Measurements from ENCODE around the gene CSTF3. TPM values are rescaled to one million over a fixed set of nuclear protein-coding genes. Genes with fewer than 3 reads are reported as not detected.

The CSTF3 gene
- total RNA-seq (2021) (45.6 and 46.5 TPM in 2 replicates), Bru-seq, nascent RNA (percentile 94 among the genes with signal in this experiment), BruChase-seq, experiment 1, labeled RNA remaining after a 2-hour chase (percentile 88 among the genes with signal in this experiment), BruChase-seq, experiment 2, labeled RNA remaining after a 6-hour chase (percentile 79 among the genes with signal in this experiment)
- long read RNA-seq, transcript CSTF3-201 (21 exons, 2,797 nt) = minor isoform, 17 of 56 reads
- long read RNA-seq, transcript CSTF3-203 (3 exons, 1,132 nt) = major isoform, 25 of 56 reads
- long read RNA-seq, transcript CSTF3-202 (2 exons, 715 nt) = minor isoform, 10 of 56 reads
- long read RNA-seq, partial matches to known transcripts = 3 of 56 reads
- long read RNA-seq, other reads (novel, unspliced or antisense) = 1 of 56 reads

DNA sequence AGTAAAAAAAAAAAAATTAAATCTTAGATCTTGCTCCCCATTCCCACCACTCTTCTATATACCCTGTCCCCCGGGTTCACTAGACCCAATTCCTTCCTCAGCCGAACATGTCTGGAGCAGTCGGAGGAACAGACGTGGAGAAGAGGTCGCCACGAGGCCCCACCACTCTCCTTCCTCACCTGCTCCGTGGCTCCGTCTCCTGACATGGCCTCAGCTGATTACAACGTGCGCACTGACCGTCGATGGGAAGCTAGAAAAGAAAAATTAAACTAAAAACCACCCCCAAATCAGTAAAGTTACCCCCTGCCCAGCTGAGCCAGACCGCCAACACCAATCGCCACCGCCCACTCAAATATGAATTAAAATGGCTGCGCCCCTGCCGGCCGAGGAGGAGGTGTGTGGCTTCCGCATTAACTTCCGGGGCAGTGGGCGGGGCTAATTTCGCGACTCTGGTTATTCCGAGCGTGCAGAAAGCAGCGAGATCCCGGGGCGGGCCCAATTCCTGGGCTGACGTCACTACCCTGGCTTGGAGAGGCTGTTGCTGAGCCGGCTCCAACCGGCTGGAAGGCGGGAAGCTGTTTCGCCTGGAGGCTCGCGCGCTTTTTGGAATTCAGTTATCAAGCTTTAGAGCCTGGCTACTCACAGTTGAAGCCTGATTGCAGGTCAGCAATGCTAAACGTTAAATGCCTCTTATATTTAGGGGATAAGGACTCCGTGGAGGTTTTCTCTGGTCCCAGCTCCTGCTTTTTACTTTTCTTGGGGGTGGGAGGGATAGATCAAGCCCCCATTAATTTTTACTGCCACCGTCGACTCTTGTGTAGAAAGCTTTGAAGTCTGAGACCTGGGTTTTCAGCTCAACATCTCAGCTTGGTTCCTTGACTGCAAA is at the start of gene CSTF3:
Gene CSTF3, minus strand, starts transcription at position 361 of the 886 bp plus-strand sequence. Its CDS starts 155 bp downstream, at position 206.
- no TSS peak for BruUV-seq (replicated peaks)
- peaks cover 35% of the 10 kb centered on the region for H3K4me1 ChIP-seq (replicated peaks; ENCODE audit: insufficient read depth)
- no peaks in the 10 kb centered on the region for H3K9me2 ChIP-seq (ENCODE audit: insufficient read depth)
- H3K79me2 ChIP-seq (ENCODE audit: low read depth) = peaks cover 49% of the 10 kb centered on the region
- TF ChIP-seq EZH2 (IDR thresholded peaks at IDR 0.05; ENCODE audit: low read depth) = no peak
- TF ChIP-seq, protein P1, sequence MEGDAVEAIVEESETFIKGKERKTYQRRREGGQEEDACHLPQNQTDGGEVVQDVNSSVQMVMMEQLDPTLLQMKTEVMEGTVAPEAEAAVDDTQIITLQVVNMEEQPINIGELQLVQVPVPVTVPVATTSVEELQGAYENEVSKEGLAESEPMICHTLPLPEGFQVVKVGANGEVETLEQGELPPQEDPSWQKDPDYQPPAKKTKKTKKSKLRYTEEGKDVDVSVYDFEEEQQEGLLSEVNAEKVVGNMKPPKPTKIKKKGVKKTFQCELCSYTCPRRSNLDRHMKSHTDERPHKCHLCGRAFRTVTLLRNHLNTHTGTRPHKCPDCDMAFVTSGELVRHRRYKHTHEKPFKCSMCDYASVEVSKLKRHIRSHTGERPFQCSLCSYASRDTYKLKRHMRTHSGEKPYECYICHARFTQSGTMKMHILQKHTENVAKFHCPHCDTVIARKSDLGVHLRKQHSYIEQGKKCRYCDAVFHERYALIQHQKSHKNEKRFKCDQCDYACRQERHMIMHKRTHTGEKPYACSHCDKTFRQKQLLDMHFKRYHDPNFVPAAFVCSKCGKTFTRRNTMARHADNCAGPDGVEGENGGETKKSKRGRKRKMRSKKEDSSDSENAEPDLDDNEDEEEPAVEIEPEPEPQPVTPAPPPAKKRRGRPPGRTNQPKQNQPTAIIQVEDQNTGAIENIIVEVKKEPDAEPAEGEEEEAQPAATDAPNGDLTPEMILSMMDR (conservative IDR thresholded peaks at IDR 0.05) = peak; percentile 65
- no peaks in the 10 kb centered on the region for H3K27me3 ChIP-seq (ENCODE audit: insufficient read depth, low read depth)
- H2AFZ ChIP-seq = peak within 1 kb of the TSS; percentile 74
- peak within 1 kb of the TSS; percentile 75 for H3K27ac ChIP-seq
- H3K36me3 ChIP-seq (ENCODE audit: low read depth) = peaks cover 13% of the 10 kb centered on the region; the same call in 1 of the 2 replicates
- intact Hi-C loops (cut with micrococcal nuclease; ENCODE audit: unreplicated experiment) = loop anchor here (1.0 to 10.0 kb wide), 5 partner anchors 97 to 579 kb away; partner anchors contain the start of genes CD59, EIF3M and TCP11L1
- peaks cover 28% of the 10 kb centered on the region for H4K20me1 ChIP-seq (ENCODE audit: insufficient read depth)
- DNase-seq = peak; percentile 97 to 100
- ChIA-PET POLR2A (ENCODE audit: unreplicated experiment) (interaction anchor here (0.6 to 0.7 kb wide), 5 partner anchors 37 to 335 kb away, joined by 3 to 11 read pairs (median 4); no protein-coding TSS in a partner anchor), CTCF (interaction anchor here (0.6 to 0.7 kb wide), 2 partner anchors 113 to 628 kb away, joined by 3 to 4 read pairs; no protein-coding TSS in a partner anchor)
- peak within 1 kb of the TSS; percentile 87 for H3K4me2 ChIP-seq
- H3K4me3 ChIP-seq = peak within 1 kb of the TSS; percentile 76
- H3K9me3 ChIP-seq (ENCODE audit: insufficient read depth, low read depth) = no peaks in the 10 kb centered on the region
- peaks cover 17% of the 10 kb centered on the region; the same call in 1 of the 2 replicates for H3F3A ChIP-seq (ENCODE audit: insufficient read depth, low read depth)

DNA sequence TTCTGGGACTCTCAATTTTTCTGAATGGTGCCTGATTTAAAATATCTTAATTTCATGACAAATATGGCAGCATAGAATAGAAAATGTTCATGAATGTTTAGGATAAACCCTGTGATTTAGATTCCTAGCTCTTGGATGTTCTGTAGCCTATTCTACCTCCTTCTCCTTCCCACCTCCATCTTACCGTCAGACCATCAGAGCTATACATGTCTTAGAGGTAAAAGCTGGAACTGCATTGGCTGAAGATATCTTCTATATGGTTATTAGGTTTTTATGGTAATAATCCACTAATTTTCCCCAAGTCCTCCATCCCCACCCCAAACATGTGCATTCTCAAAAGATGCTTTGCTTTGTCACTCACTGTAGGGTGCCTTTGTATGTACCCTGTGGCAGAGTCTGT is 46.9 kb upstream of the CSTF3 start:
- no peaks in the 10 kb centered on the region for H3K36me3 ChIP-seq (ENCODE audit: low read depth)
- H3K4me1 ChIP-seq (replicated peaks; ENCODE audit: insufficient read depth) = no peaks in the 10 kb centered on the region
- CTCF ChIA-PET = interaction anchor here (0.6 kb wide), 1 partner anchor 1289 kb away, joined by 8 read pairs; no protein-coding TSS in a partner anchor
- H3F3A ChIP-seq (ENCODE audit: insufficient read depth, low read depth) = no peaks in the 10 kb centered on the region
- no peak overlapping the region for H3K4me2 ChIP-seq
- H3K4me3 ChIP-seq = no peak overlapping the region
- H3K27ac ChIP-seq = no peak overlapping the region
- no peaks in the 10 kb centered on the region for H3K9me2 ChIP-seq (ENCODE audit: insufficient read depth)
- no peak overlapping the region for H2AFZ ChIP-seq
- intact Hi-C loops (cut with micrococcal nuclease; ENCODE audit: unreplicated experiment) = no loop called here
- DNase-seq = no peak
- no peaks in the 10 kb centered on the region for H3K27me3 ChIP-seq (ENCODE audit: insufficient read depth, low read depth)
- POLR2A ChIA-PET (ENCODE audit: unreplicated experiment) = no interaction called here
- no peaks in the 10 kb centered on the region for H3K79me2 ChIP-seq (ENCODE audit: low read depth)
- no TSS peak for BruUV-seq (replicated peaks)
- TF ChIP-seq, protein P1 (conservative IDR thresholded peaks at IDR 0.05) = no peak
- TF ChIP-seq EZH2 (IDR thresholded peaks at IDR 0.05; ENCODE audit: low read depth) = no peak
- H3K9me3 ChIP-seq (ENCODE audit: insufficient read depth, low read depth) = no peaks in the 10 kb centered on the region
- no peaks in the 10 kb centered on the region for H4K20me1 ChIP-seq (ENCODE audit: insufficient read depth)

DNA sequence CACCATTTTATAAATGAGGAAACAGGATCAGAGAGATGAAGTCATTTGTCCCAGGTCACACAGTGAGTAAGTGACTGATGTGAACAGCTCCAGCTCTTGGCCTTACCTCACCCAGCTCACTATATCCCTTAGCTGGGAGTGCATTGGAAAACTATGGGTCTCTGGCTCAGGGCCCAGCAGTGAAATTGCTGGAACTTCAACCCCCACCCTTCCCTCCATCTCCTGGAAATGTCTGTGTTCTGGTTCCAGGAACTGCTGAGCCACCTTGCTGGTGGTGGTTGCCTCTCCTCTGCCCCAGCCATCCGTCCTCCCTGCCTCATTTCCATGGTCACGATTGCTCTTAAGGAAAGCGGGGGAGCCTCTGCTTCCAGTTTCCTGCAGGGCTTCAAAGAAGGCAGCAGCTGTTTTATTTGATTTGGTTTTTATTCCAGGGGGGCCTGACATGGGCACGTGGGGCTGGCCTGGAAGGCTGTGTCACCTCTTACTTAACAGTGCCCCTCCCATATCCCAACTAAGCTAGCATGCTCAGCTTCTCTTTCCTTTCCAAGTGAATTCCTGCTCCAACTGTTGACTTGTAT is 46.2 kb upstream of the CSTF3 start:
- ChIA-PET CTCF (no interaction called here), POLR2A (ENCODE audit: unreplicated experiment) (no interaction called here)
- intact Hi-C loops (cut with micrococcal nuclease; ENCODE audit: unreplicated experiment) = no loop called here

More for the DNA sequence above, 46.2 kb upstream of the CSTF3 start:
- BruUV-seq (replicated peaks) = no TSS peak
- Histone ChIP-seq H3K9me2 (ENCODE audit: insufficient read depth) (no peaks in the 10 kb centered on the region), H3F3A (ENCODE audit: insufficient read depth, low read depth) (no peaks in the 10 kb centered on the region), H3K9me3 (ENCODE audit: insufficient read depth, low read depth) (no peaks in the 10 kb centered on the region), H3K4me1 (replicated peaks; ENCODE audit: insufficient read depth) (no peaks in the 10 kb centered on the region), H3K4me3 (no peak overlapping the region), H3K4me2 (no peak overlapping the region), H2AFZ (no peak overlapping the region), H4K20me1 (ENCODE audit: insufficient read depth) (no peaks in the 10 kb centered on the region), H3K27me3 (ENCODE audit: insufficient read depth, low read depth) (no peaks in the 10 kb centered on the region), H3K27ac (no peak overlapping the region), H3K36me3 (ENCODE audit: low read depth) (no peaks in the 10 kb centered on the region), H3K79me2 (ENCODE audit: low read depth) (no peaks in the 10 kb centered on the region)
- no peak for DNase-seq
- TF ChIP-seq, protein P1 (conservative IDR thresholded peaks at IDR 0.05) = no peak
- no peak for TF ChIP-seq EZH2 (IDR thresholded peaks at IDR 0.05; ENCODE audit: low read depth)
